Sigmoid colon (tissue), 7 donors: ENCODE data around the gene AIF1. TPM values are rescaled to one million over a fixed set of nuclear protein-coding genes. Genes with fewer than 3 reads are reported as not detected.

ENCODE experiments used
- DNase-seq: peaks from one replicate; pipeline ENCODE4 v3.0.0-alpha.2; 2019
- H3K27ac ChIP-seq, 4 donors: fragments of 200-600 bp; sonication (generic); one replicate each; pipeline ENCODE4 v1.5.1; 2016 to 2019; ENCODE audit warnings: mild to moderate bottlenecking in 1 of 4
- H3K27me3 ChIP-seq, 3 donors: fragments of 200-600 bp; sonication (generic); one replicate each; pipeline ENCODE4 v1.5.1; 2019; ENCODE audit warnings: mild to moderate bottlenecking in 1 of 3
- H3K36me3 ChIP-seq, 4 donors: fragments of 200-600 bp; sonication (generic); one replicate each; pipeline ENCODE4 v1.5.1; 2016 to 2019
- H3K4me1 ChIP-seq, 4 donors: fragments of 200-600 bp; sonication (generic); one replicate each; pipeline ENCODE4 v1.5.1; 2017 to 2019
- H3K4me3 ChIP-seq, 4 donors: fragments of 200-600 bp; sonication (generic); one replicate each; pipeline ENCODE4 v1.5.1; 2017 to 2019; ENCODE audit warnings: mild to moderate bottlenecking in 2 of 4, moderate library complexity in 1 of 4
- H3K9me3 ChIP-seq, 4 donors: fragments of 200-600 bp in 3 of 4; sonication (generic) in 3 of 4; one replicate each; pipeline versions ENCODE4 v1.5.1 to v1.6.1; 2013 to 2019
- EP300 ChIP-seq, 4 donors: sonication (generic); formaldehyde crosslinking; IDR thresholded peaks; one replicate each; pipeline ENCODE4 v1.6.1; 2017; ENCODE audit warnings: antibody characterized with exemption in 4 of 4
- POLR2A ChIP-seq, 2 donors: fragments of 450-650 bp; IDR thresholded peaks; one replicate each; pipeline ENCODE4 v1.6.1; 2016; ENCODE audit warnings: antibody characterized with exemption in 2 of 2, mild to moderate bottlenecking in 2 of 2, moderate library complexity in 2 of 2
- POLR2AphosphoS5 ChIP-seq, 4 donors: sonication (generic); formaldehyde crosslinking; IDR thresholded peaks; one replicate each; pipeline ENCODE4 v1.6.1; 2017; ENCODE audit warnings: antibody characterized with exemption in 4 of 4
- WGBS, 2 donors: extraction: QIAGEN DNeasy Blood & Tissue Kit; methylation state at CpG; one replicate each; pipeline ENCODE4 v1.1.7; 2013; 5-methylcytosine and 5-hydroxymethylcytosine counted together
- intact Hi-C: fragments of 100-400 bp; cut with DNase I; formaldehyde crosslinking; loops from one replicate; pipeline ENCODE4 v1.15.1; 2023
- polyA plus RNA-seq, 3 donors: library from polyadenylated mRNA; stranded (reverse); fragments of 200-250 nt; gene quantifications; one replicate each; pipeline ENCODE4 v1.2.3, GENCODE V29; 2013
- total RNA-seq, 4 donors: library from RNA; depleted of rRNA; stranded (reverse); fragments of >200 nt; gene quantifications; one replicate each; pipeline ENCODE4 v1.1.0, GENCODE V29; 2016
- TF ChIP-seq, protein P1 (sequence below), 4 experiments: fragments of 450-650 bp in 3 of 4; fragments of 200-600 bp in 1 of 4; IDR thresholded peaks; one replicate each; pipeline ENCODE4 v1.5.1; 2016 to 2019; ENCODE audit warnings: antibody characterized with exemption in 4 of 4, mild to moderate bottlenecking in 3 of 4, moderate library complexity in 2 of 4
- donor health status: healthy with polysubstance abuse.
- donor health status: Bipolar disorder and iron deficiency.
- donor health status: healthy.

AIF1 gene
- total and polyA plus RNA-seq, 7 donors = 12.5 to 133 (median 59.6) TPM

- H3K4me3 ChIP-seq = no peak overlapping the region
- H3K4me1 ChIP-seq = no peaks in the 10 kb centered on the region
- intact Hi-C loops = no loop called here
- 94 to 95% methylated on average over 6 of the region's 6 CpGs for WGBS, 2 donors
- TF ChIP-seq POLR2AphosphoS5 (IDR thresholded peaks at IDR 0.05) (no peak), EP300 (IDR thresholded peaks at IDR 0.05) (no peak), POLR2A (IDR thresholded peaks at IDR 0.05) (no peak)
- TF ChIP-seq, protein P1, sequence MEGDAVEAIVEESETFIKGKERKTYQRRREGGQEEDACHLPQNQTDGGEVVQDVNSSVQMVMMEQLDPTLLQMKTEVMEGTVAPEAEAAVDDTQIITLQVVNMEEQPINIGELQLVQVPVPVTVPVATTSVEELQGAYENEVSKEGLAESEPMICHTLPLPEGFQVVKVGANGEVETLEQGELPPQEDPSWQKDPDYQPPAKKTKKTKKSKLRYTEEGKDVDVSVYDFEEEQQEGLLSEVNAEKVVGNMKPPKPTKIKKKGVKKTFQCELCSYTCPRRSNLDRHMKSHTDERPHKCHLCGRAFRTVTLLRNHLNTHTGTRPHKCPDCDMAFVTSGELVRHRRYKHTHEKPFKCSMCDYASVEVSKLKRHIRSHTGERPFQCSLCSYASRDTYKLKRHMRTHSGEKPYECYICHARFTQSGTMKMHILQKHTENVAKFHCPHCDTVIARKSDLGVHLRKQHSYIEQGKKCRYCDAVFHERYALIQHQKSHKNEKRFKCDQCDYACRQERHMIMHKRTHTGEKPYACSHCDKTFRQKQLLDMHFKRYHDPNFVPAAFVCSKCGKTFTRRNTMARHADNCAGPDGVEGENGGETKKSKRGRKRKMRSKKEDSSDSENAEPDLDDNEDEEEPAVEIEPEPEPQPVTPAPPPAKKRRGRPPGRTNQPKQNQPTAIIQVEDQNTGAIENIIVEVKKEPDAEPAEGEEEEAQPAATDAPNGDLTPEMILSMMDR (IDR thresholded peaks at IDR 0.05) = no peak
- H3K27ac ChIP-seq = no peak overlapping the region
- H3K36me3 ChIP-seq = peaks cover 68 to 96% (median 89%) of the 10 kb centered on the region in 4 donors
- no peaks in the 10 kb centered on the region for H3K9me3 ChIP-seq
- no peak for DNase-seq
- H3K27me3 ChIP-seq = no peaks in the 10 kb centered on the region
These were observed 25.6 kb downstream of the AIF1 start for GRCh38 chr6:31640612-31641011.

DNA sequence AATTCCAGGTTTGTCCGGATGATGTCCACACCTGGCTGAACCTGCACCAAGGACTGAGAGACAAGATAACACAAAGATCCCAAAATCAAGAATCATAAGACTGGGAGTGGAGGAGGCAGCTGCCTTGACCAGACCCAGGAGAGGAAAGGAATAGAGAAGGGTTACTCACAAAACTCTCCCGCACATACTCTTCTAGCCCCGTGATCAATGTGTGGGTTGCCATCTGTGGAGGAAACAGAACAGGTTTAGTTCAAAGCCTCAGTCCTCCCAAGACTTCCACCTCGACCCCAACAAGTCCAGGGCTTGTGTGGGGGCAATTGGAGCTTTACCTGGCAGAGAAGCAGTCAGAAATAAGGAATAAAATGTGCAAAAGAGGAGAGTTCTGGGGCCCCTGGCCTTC is 26.3 kb downstream of the AIF1 start:
- TF ChIP-seq POLR2AphosphoS5 (IDR thresholded peaks at IDR 0.05) (no peak), POLR2A (IDR thresholded peaks at IDR 0.05) (no peak)
- TF ChIP-seq, protein P1 (IDR thresholded peaks at IDR 0.05) = no peak
- Histone ChIP-seq H3K4me3 (no peak overlapping the region), H3K4me1 (no peaks in the 10 kb centered on the region), H3K36me3 (peaks cover 68 to 96% (median 84%) of the 10 kb centered on the region in 4 donors), H3K9me3 (no peaks in the 10 kb centered on the region), H3K27me3 (no peaks in the 10 kb centered on the region), H3K27ac (no peak overlapping the region)
- intact Hi-C loops = no loop called here
- 87 to 89% methylated on average over 4 of the region's 4 CpGs for WGBS, 2 donors
- DNase-seq = no peak

DNA sequence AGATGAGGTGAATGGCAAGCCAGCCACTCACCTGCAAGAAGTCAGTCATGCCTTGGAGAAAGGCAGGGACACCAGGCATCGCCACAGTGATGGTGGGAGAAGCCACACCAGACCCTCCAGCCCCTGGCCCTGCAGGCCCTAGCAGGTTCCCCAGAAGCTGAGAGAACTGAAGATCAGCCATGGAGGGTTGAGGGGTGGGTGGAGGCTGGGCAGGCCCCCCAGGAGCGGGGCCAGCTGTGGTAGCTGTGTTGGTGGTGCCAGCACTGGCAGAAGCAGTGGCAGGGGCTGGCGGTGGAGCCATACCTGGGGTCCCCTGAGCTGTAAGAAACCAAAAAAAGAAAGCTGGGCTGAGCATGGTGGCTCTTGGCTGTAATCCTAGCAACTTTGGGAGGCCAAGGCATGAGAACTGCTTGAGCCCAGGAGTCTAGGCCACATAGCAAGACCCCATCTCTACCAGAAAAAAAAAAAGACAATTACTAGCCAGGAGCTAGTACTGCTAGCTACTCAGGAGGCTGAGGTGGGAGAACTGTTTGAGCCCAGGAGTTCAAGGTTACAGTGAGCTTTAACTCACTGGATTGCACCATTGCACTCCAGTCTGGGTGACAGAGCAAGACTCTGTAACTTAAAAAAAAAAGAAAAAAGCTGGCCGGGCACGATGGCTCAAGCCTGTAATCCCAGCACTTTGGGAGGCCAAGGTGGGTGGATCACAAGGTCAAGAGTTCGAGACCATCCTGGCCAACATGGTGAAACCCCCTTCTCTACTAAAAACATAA is 27.9 kb downstream of the AIF1 start:
- H3K36me3 ChIP-seq = peaks cover 69 to 96% (median 83%) of the 10 kb centered on the region in 4 donors
- no peak for DNase-seq
- no peak overlapping the region for H3K4me3 ChIP-seq
- H3K27me3 ChIP-seq = no peaks in the 10 kb centered on the region
- intact Hi-C loops = no loop called here
- no peaks in the 10 kb centered on the region for H3K4me1 ChIP-seq
- 89 to 93% methylated on average over 6 of the region's 6 CpGs for WGBS, 2 donors
- TF ChIP-seq, protein P1 (IDR thresholded peaks at IDR 0.05) = no peak
- TF ChIP-seq EP300 (IDR thresholded peaks at IDR 0.05) (no peak), POLR2AphosphoS5 (IDR thresholded peaks at IDR 0.05) (no peak), POLR2A (IDR thresholded peaks at IDR 0.05) (no peak)
- no peaks in the 10 kb centered on the region for H3K9me3 ChIP-seq
- H3K27ac ChIP-seq = no peak overlapping the region

GRCh38 chr6:31643818-31644454 is 28.9 kb downstream of the AIF1 start:
- no peaks in the 10 kb centered on the region for H3K27me3 ChIP-seq
- H3K9me3 ChIP-seq = no peaks in the 10 kb centered on the region
- peaks cover 77 to 98% (median 87%) of the 10 kb centered on the region in 4 donors for H3K36me3 ChIP-seq
- DNase-seq = no peak
- TF ChIP-seq POLR2AphosphoS5 (IDR thresholded peaks at IDR 0.05) = no peak
- TF ChIP-seq, protein P1 (IDR thresholded peaks at IDR 0.05) = no peak
- no peak for TF ChIP-seq EP300 (IDR thresholded peaks at IDR 0.05)
- TF ChIP-seq POLR2A (IDR thresholded peaks at IDR 0.05) = no peak
- intact Hi-C loops = no loop called here
- no peak overlapping the region for H3K4me3 ChIP-seq
- H3K27ac ChIP-seq = no peak overlapping the region
- WGBS, 2 donors = 91 to 92% methylated on average over 17 of the region's 17 CpGs
- no peaks in the 10 kb centered on the region for H3K4me1 ChIP-seq
